GM19099 (cell line): Measurements from ENCODE around the gene SDHC.
A peak's percentile ranks its signal among the peaks of the same experiment; 100 is the strongest.

Experiments
- POLR2A ChIP-seq: IDR thresholded peaks from 3 replicates; pipeline ENCODE4 v1.6.1; 2011; ENCODE audit warnings: low read depth; ENCODE audit not compliant: insufficient read length; ENCODE audit errors: extremely low read depth

Gene SDHC

DNA sequence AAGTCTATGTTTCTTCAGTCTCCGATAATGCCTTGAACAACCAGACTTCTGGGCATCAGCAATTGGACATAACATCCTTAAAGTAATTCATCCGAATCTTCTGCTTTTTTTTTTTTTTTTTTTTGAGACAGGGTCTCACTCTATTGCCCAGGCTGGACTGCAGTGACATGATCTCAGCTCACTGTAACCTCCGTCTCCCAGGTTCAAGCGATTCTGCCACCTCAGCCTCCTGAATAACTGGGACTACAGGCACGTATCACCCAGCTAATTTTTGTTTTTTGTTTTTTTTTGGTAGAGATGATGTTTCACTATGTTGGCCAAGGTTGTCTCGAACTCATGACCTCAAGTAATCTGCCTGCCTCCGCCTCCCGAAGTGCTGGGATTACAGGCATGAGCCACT is 77.4 kb downstream of the SDHC start:
- TF ChIP-seq POLR2A, result no peak

DNA sequence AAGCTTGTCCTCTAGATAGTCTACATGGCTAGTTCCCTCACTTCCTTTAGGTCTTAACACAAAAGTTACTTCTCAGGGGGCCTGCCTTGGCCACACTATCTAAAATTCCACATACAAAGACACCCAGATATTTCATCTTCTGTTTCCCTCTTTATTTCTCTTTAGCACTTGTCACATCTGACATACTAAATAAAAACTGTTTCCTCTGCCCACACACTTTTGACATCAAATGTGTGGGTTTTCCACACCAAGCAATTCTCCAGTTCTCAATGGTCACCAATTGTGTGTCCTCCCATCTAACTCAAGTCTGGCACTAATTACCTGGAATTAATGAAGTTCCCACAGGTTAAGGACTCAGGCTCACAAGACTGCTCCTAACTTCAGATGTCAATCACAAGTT is 79.0 kb downstream of the SDHC start:
- no peak for TF ChIP-seq POLR2A

GRCh38 chr1:161398900-161399256 is 84.7 kb downstream of the SDHC start:
- no peak for TF ChIP-seq POLR2A

DNA sequence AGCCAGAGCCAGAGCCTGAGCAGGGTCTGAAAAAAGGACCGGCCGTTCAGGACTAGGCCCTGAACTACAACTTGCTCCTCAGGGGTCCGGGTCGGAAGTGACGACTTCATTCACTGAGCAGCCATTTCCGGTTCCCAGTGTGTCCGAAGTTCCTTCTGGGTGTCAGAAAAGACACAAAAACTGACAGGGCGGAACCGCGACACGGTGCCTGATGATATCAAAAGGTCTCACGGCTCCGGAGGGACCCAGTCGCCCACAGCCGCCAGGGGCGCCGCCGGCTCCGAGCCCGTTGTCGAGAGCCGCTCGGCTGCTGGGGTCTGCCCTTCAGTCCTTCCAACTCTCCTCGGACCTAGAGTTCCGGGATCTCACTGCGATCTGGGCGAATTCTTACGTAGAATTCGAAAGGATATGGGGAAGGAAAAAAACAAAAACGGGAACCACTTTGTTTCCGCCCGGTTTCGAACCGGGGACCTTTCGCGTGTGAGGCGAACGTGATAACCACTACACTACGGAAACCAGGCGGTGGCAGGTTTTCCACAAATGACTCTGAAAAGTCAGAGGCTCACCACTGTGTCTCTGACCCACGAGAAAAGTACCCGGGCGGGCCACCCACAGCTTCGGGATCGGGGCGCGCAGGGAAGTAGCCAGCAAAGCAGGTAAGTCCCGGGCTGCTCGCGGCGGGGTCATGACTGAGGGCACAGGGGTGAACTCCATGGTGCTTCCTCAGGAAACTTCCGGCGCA is 85.2 kb downstream of the SDHC start:
- TF ChIP-seq POLR2A, result peak; percentile 91

- no peak for TF ChIP-seq POLR2A
Measured at GRCh38 chr1:161402446-161402845, 88.3 kb downstream of the SDHC start.

GRCh38 chr1:161404051-161404597 is 89.9 kb downstream of the SDHC start:
- no peak for TF ChIP-seq POLR2A

DNA sequence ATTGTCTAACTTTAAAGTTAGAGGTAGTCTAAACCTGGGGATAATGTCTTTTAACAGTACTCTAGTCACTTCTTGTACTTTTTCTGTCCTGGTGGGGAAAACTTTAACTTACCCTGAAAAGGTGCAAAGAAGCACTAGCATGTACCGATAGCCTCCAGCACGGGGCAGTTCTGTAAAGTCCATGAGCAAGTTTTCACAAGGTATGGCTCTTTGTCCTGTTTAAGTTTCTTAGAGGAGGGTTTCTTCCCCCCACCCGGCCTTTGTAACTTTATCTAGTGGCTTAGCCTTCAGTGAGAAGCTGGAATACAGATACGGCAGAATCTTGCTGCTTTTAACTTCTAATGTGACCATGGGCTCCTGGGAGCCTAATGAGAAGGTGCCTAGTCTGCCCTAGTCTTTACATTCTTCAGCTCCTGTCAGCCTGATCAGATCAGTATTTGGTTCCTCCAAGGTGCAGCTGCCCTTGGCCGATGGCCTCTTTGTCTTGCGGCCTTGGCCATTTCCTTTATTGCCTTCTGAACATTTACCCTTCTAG is 93.3 kb downstream of the SDHC start:
- no peak for TF ChIP-seq POLR2A

- TF ChIP-seq POLR2A, result no peak
Measured at GRCh38 chr1:161408429-161409052, 94.4 kb downstream of the SDHC start.
